NT2/D1 (cell line): Measurements from ENCODE around the gene AFF3.

Experiments used
- DNase-seq: peaks from one replicate; pipeline ENCODE4 v3.0.0-alpha.2; 2011; ENCODE audit warnings: low read depth, low spot score
- H3K27me3 ChIP-seq: 2 replicates; pipeline ENCODE4 v1.6.0; 2011; ENCODE audit warnings: mild to moderate bottlenecking; ENCODE audit not compliant: insufficient read length, insufficient read depth
- H3K36me3 ChIP-seq: 2 replicates; pipeline ENCODE4 v1.6.1; 2011; ENCODE audit warnings: mild to moderate bottlenecking, low read length, mixed read lengths; ENCODE audit not compliant: insufficient read depth, insufficient read length
- H3K4me1 ChIP-seq: 2 replicates; pipeline ENCODE4 v1.5.1; 2011; ENCODE audit not compliant: insufficient read depth, insufficient read length
- H3K4me3 ChIP-seq: 2 replicates; pipeline ENCODE4 v1.5.1; 2011; ENCODE audit warnings: low read depth; ENCODE audit not compliant: insufficient read length
- H3K9ac ChIP-seq: 2 replicates; pipeline ENCODE4 v1.6.0; 2011; ENCODE audit warnings: low read depth; ENCODE audit not compliant: insufficient read length
- H3K9me3 ChIP-seq: 2 replicates; pipeline ENCODE4 v1.5.1; 2011; ENCODE audit warnings: mild to moderate bottlenecking, low read length; ENCODE audit not compliant: insufficient read depth
- SUZ12 ChIP-seq: IDR thresholded peaks from 2 replicates; pipeline ENCODE4 v1.6.1; 2011; ENCODE audit not compliant: insufficient read length, insufficient read depth; ENCODE audit errors: extremely low read depth
- YY1 ChIP-seq: IDR thresholded peaks from 2 replicates; pipeline ENCODE4 v1.6.1; 2011; ENCODE audit not compliant: insufficient read length, insufficient read depth
- ZNF274 ChIP-seq: IDR thresholded peaks from 2 replicates; pipeline ENCODE4 v1.6.1; 2011; ENCODE audit warnings: mild to moderate bottlenecking, low read depth, low read length

The AFF3 gene

GRCh38 chr2:99863903-99864270 is 278.5 kb downstream of the AFF3 start:
- DNase-seq: no peak
- no peak overlapping the region for H3K4me3 ChIP-seq
- no peaks in the 10 kb centered on the region for H3K36me3 ChIP-seq
- no peaks in the 10 kb centered on the region for H3K4me1 ChIP-seq
- H3K9ac ChIP-seq: no peak overlapping the region
- no peaks in the 10 kb centered on the region for H3K9me3 ChIP-seq
- TF ChIP-seq SUZ12 (no peak), ZNF274 (no peak), YY1 (no peak)
- no peaks in the 10 kb centered on the region for H3K27me3 ChIP-seq

- Histone ChIP-seq H3K27me3 (no peaks in the 10 kb centered on the region), H3K9me3 (no peaks in the 10 kb centered on the region), H3K9ac (no peak overlapping the region), H3K36me3 (no peaks in the 10 kb centered on the region), H3K4me3 (no peak overlapping the region), H3K4me1 (no peaks in the 10 kb centered on the region)
- TF ChIP-seq ZNF274 (no peak), SUZ12 (no peak), YY1 (no peak)
- DNase-seq: no peak
These were observed 279.0 kb downstream of the AFF3 start for GRCh38 chr2:99863236-99863902.

GRCh38 chr2:99862566-99862965 is 279.8 kb downstream of the AFF3 start:
- Histone ChIP-seq H3K4me1 (no peaks in the 10 kb centered on the region), H3K9ac (no peak overlapping the region), H3K27me3 (no peaks in the 10 kb centered on the region), H3K9me3 (no peaks in the 10 kb centered on the region), H3K36me3 (no peaks in the 10 kb centered on the region), H3K4me3 (no peak overlapping the region)
- DNase-seq: no peak
- no peak for TF ChIP-seq YY1
- no peak for TF ChIP-seq ZNF274
- TF ChIP-seq SUZ12: no peak

GRCh38 chr2:99861376-99861760 is 281.0 kb downstream of the AFF3 start:
- DNase-seq: no peak
- H3K27me3 ChIP-seq: no peaks in the 10 kb centered on the region
- H3K4me1 ChIP-seq: no peaks in the 10 kb centered on the region
- no peaks in the 10 kb centered on the region for H3K9me3 ChIP-seq
- no peak overlapping the region for H3K4me3 ChIP-seq
- H3K36me3 ChIP-seq: no peaks in the 10 kb centered on the region
- TF ChIP-seq ZNF274 (no peak), SUZ12 (no peak), YY1 (no peak)
- H3K9ac ChIP-seq: no peak overlapping the region

GRCh38 chr2:99860720-99861375 is 281.5 kb downstream of the AFF3 start:
- no peaks in the 10 kb centered on the region for H3K4me1 ChIP-seq
- no peak for TF ChIP-seq YY1
- no peak for TF ChIP-seq SUZ12
- TF ChIP-seq ZNF274: no peak
- no peaks in the 10 kb centered on the region for H3K27me3 ChIP-seq
- H3K4me3 ChIP-seq: no peak overlapping the region
- H3K36me3 ChIP-seq: no peaks in the 10 kb centered on the region
- H3K9me3 ChIP-seq: no peaks in the 10 kb centered on the region
- no peak overlapping the region for H3K9ac ChIP-seq
- DNase-seq: no peak

- DNase-seq: no peak
- TF ChIP-seq ZNF274 (no peak), YY1 (no peak), SUZ12 (no peak)
- no peaks in the 10 kb centered on the region for H3K27me3 ChIP-seq
These were observed 283.3 kb downstream of the AFF3 start for GRCh38 chr2:99858951-99859596.

GRCh38 chr2:99857867-99858444 is 284.4 kb downstream of the AFF3 start:
- Histone ChIP-seq H3K4me3 (no peak overlapping the region), H3K36me3 (no peaks in the 10 kb centered on the region), H3K4me1 (no peaks in the 10 kb centered on the region), H3K9me3 (no peaks in the 10 kb centered on the region), H3K27me3 (no peaks in the 10 kb centered on the region), H3K9ac (no peak overlapping the region)
- TF ChIP-seq ZNF274 (no peak), SUZ12 (no peak), YY1 (no peak)
- DNase-seq: no peak

More at GRCh38 chr2:99858951-99859596, 283.3 kb downstream of the AFF3 start:
- Histone ChIP-seq H3K36me3 (no peaks in the 10 kb centered on the region), H3K4me3 (no peak overlapping the region), H3K9ac (no peak overlapping the region), H3K4me1 (no peaks in the 10 kb centered on the region), H3K9me3 (no peaks in the 10 kb centered on the region)
